Mesothelial cell of epicardium (in vitro differentiated cells): ENCODE data around the gene CABP1. TPM values are rescaled to one million over a fixed set of nuclear protein-coding genes. Genes with fewer than 3 reads are reported as not detected.

Experiments
- DNase-seq, 2 experiments: peaks; one replicate each; pipeline ENCODE4 v3.0.0; 2021; ENCODE audit warnings: low spot score in 2 of 2; ENCODE audit not compliant: unreplicated experiment in 2 of 2
- H3K27ac Mint-ChIP-seq: 2 replicates; pipeline ENCODE4 v1.8.0; 2021; ENCODE audit warnings: mixed read lengths
- H3K27me3 Mint-ChIP-seq: 2 replicates; pipeline ENCODE4 v1.8.0; 2021; ENCODE audit warnings: low read depth, mixed read lengths
- H3K36me3 Mint-ChIP-seq: 2 replicates; pipeline ENCODE4 v1.8.0; 2021; ENCODE audit warnings: mixed read lengths
- H3K4me1 Mint-ChIP-seq: 2 replicates; pipeline ENCODE4 v1.8.0; 2021; ENCODE audit warnings: mixed read lengths
- H3K4me3 Mint-ChIP-seq: 2 replicates; pipeline ENCODE4 v1.8.0; 2021; ENCODE audit warnings: mild to moderate bottlenecking, moderate library complexity, mixed read lengths
- H3K9me3 Mint-ChIP-seq: 2 replicates; pipeline ENCODE4 v1.8.0; 2021; ENCODE audit warnings: mixed read lengths
- total RNA-seq: library from RNA; stranded (reverse); gene quantifications from 3 replicates; pipeline ENCODE4 v1.2.1, GENCODE V29; 2021
- TF ChIP-seq, protein P1 (sequence below): fragments of 200-600 bp; sonication (generic); IDR thresholded peaks from one replicate; pipeline ENCODE4 v1.5.0; 2021; ENCODE audit warnings: antibody characterized with exemption; ENCODE audit not compliant: unreplicated experiment

Gene CABP1
- total RNA-seq, 1 donor from 2014 or later, result 1.1 TPM

DNA sequence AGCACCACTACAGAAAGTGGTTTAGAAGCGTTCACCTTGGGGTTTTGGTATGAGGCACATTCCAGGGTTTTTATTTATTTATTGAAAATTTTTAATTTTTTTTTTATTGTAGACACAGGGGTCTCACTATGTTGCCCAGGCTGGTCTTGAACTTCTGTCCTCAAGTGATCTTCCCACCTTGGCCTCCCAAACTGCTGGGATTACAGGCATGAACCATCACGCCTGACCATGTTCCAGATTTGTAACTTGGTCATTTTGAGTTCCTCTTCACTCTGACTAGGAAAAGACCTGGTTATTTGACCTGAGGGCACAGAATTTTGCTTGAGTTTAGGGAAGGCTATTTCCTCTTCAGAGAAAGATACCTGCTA is 49.6 kb downstream of the CABP1 start:
- Mint-ChIP-seq H3K4me3 (peak overlapping the region; percentile 90), H3K9me3 (no peaks in the 10 kb centered on the region), H3K36me3 (peaks cover 14% of the 10 kb centered on the region), H3K4me1 (peaks cover 59% of the 10 kb centered on the region), H3K27me3 (no peaks in the 10 kb centered on the region), H3K27ac (peak overlapping the region; percentile 91)
- DNase-seq, result no peak
- TF ChIP-seq, protein P1, sequence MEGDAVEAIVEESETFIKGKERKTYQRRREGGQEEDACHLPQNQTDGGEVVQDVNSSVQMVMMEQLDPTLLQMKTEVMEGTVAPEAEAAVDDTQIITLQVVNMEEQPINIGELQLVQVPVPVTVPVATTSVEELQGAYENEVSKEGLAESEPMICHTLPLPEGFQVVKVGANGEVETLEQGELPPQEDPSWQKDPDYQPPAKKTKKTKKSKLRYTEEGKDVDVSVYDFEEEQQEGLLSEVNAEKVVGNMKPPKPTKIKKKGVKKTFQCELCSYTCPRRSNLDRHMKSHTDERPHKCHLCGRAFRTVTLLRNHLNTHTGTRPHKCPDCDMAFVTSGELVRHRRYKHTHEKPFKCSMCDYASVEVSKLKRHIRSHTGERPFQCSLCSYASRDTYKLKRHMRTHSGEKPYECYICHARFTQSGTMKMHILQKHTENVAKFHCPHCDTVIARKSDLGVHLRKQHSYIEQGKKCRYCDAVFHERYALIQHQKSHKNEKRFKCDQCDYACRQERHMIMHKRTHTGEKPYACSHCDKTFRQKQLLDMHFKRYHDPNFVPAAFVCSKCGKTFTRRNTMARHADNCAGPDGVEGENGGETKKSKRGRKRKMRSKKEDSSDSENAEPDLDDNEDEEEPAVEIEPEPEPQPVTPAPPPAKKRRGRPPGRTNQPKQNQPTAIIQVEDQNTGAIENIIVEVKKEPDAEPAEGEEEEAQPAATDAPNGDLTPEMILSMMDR, result no peak

DNA sequence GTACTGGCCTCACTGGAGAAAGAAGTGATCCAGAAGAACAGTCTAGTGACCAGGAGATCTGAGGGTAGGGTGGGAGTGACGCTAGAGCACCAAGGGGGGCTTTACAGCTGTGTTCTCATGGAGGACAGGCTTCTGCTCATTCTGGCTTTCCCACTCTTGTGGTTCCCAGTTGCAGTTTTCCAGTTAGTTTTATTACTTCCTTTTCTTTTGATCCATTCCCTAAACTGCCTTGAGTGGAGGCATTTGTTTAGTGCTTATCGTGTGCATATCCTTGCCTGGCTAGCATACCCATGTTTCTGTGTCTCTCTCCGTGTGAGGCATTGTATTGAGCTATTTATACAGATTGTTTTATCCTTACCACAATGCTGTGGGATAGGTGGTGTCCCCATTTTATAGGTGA is 50.6 kb downstream of the CABP1 start:
- H3K4me3 Mint-ChIP-seq, result no peak overlapping the region
- H3K4me1 Mint-ChIP-seq, result peaks cover 59% of the 10 kb centered on the region
- H3K27ac Mint-ChIP-seq, result peak overlapping the region; percentile 18

DNA sequence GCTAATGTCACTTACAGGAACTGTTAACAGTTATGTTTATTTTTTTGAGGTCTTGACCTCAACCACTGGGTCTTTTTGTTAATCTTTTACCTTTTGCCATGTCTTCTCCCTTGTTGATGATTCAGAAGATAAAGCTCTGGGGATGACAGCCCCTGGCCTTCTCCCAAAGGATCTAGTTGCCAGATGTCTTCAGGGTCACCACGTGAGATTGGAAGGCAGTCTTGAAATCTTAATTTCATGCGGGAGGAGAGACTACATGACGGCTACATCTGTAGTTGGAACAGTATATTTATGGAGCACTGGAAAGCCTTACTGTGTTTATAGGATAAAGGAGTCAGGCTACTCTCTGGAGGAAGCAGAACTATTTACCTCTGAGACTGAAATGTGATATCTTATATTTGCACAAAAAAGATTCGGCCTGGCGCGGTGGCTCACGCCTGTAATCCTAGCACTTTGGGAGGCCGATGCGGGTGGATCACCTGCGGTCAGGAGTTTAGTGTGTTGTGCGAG is 52.2 kb downstream of the CABP1 start:
- H3K9me3 Mint-ChIP-seq, result no peaks in the 10 kb centered on the region
- peak overlapping the region; percentile 86 for H3K27ac Mint-ChIP-seq
- DNase-seq, result no peak

More for the DNA sequence above, 50.6 kb downstream of the CABP1 start:
- no peak for DNase-seq
- H3K27me3 Mint-ChIP-seq, result no peaks in the 10 kb centered on the region
- no peaks in the 10 kb centered on the region for H3K9me3 Mint-ChIP-seq
- TF ChIP-seq, protein P1, result no peak
- H3K36me3 Mint-ChIP-seq, result peaks cover 22% of the 10 kb centered on the region

DNA sequence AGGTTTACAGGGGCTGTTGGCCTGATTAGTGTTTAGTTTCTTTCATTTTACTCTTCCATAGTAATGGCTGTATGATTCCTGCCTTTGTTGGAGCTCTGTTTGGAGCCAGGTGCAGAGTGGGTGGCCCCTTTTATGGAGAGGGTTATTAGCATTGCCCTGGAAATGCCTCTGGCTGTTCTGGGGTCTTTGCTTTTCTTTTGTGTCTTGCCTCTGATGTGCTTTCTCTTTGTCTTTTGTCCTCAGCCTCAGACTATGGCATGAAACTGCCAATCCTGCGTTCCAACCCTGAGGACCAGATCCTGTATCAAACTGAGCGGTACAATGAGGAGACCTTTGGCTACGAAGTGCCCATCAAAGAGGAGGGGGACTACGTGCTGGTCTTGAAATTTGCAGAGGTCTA is 53.4 kb downstream of the CABP1 start:
- DNase-seq, result no peak
- Mint-ChIP-seq H3K36me3 (peaks cover 38% of the 10 kb centered on the region), H3K4me3 (no peak overlapping the region), H3K27me3 (no peaks in the 10 kb centered on the region), H3K27ac (peak overlapping the region; percentile 44), H3K4me1 (peaks cover 47% of the 10 kb centered on the region), H3K9me3 (no peaks in the 10 kb centered on the region)
- TF ChIP-seq, protein P1, result no peak

More for the DNA sequence above, 52.2 kb downstream of the CABP1 start:
- TF ChIP-seq, protein P1, result no peak
- Mint-ChIP-seq H3K27me3 (no peaks in the 10 kb centered on the region), H3K4me1 (peaks cover 59% of the 10 kb centered on the region), H3K4me3 (no peak overlapping the region), H3K36me3 (peaks cover 33% of the 10 kb centered on the region)

DNA sequence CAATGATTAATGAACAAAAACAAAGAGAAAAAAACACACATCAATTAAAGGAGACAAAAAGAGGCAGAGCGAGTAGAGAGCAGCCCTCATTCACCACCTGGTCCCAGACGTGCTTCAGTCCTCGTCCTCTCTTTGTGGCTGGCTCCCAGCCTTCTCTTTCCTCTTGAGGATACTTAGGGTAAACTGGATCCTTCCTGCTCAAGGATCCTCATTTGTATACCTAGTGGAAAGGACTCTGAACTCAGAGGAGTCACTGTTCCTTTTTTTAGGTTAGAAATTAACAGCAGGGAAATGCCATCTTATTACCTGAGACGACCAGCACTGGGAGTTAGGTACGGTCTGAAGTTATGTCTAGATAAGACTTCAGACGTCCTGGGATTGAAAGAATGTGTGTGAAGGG is 56.2 kb downstream of the CABP1 start:
- H3K36me3 Mint-ChIP-seq, result peaks cover 51% of the 10 kb centered on the region
- no peak overlapping the region for H3K4me3 Mint-ChIP-seq
- no peak for DNase-seq
- TF ChIP-seq, protein P1, result no peak
- H3K27ac Mint-ChIP-seq, result no peak overlapping the region
- H3K27me3 Mint-ChIP-seq, result no peaks in the 10 kb centered on the region
- H3K4me1 Mint-ChIP-seq, result peaks cover 21% of the 10 kb centered on the region
- H3K9me3 Mint-ChIP-seq, result no peaks in the 10 kb centered on the region

DNA sequence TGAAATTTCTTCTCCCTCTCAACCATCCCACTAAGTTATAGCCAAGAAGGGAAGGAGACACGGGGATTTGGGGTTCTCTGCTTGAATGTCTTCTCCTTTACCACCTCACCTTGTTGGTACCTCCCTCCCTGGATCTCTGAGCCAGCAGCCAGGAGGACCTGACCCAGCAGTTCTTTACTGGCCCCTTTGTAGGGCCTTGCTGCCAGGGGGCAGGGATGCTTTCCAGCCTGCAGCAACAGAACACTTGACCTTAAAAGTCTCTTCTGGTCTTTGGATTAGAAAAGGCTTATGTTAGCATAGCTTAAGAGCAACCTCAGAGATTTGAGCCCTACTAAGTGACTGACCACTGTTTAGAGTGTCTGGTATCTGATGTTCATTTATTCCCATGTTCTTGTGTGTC is 56.9 kb downstream of the CABP1 start:
- H3K4me3 Mint-ChIP-seq, result no peak overlapping the region
- H3K27ac Mint-ChIP-seq, result no peak overlapping the region
- no peaks in the 10 kb centered on the region for H3K9me3 Mint-ChIP-seq
- TF ChIP-seq, protein P1, result no peak
- H3K36me3 Mint-ChIP-seq, result peaks cover 55% of the 10 kb centered on the region
- H3K27me3 Mint-ChIP-seq, result no peaks in the 10 kb centered on the region
- DNase-seq, result no peak
- peaks cover 16% of the 10 kb centered on the region for H3K4me1 Mint-ChIP-seq
